AG09319 (cell line): ENCODE measurements around the gene STAT2.
"Not testable (repeated sequence)": the region's sequence is repeated elsewhere in the genome, so short reads cannot be mapped to it uniquely, and the experiment has no call there.

Experiments used
- DNase-seq: peaks from one replicate; pipeline ENCODE4 v3.0.0-alpha.2; 2010; ENCODE audit warnings: low read depth; ENCODE audit errors: extremely low read depth
- TF ChIP-seq, protein P1 (sequence below): IDR thresholded peaks from 2 replicates; pipeline ENCODE4 v1.5.1; 2011; ENCODE audit warnings: low read depth, mild to moderate bottlenecking, inconsistent platforms, low read length, moderate library complexity

STAT2 gene

DNA sequence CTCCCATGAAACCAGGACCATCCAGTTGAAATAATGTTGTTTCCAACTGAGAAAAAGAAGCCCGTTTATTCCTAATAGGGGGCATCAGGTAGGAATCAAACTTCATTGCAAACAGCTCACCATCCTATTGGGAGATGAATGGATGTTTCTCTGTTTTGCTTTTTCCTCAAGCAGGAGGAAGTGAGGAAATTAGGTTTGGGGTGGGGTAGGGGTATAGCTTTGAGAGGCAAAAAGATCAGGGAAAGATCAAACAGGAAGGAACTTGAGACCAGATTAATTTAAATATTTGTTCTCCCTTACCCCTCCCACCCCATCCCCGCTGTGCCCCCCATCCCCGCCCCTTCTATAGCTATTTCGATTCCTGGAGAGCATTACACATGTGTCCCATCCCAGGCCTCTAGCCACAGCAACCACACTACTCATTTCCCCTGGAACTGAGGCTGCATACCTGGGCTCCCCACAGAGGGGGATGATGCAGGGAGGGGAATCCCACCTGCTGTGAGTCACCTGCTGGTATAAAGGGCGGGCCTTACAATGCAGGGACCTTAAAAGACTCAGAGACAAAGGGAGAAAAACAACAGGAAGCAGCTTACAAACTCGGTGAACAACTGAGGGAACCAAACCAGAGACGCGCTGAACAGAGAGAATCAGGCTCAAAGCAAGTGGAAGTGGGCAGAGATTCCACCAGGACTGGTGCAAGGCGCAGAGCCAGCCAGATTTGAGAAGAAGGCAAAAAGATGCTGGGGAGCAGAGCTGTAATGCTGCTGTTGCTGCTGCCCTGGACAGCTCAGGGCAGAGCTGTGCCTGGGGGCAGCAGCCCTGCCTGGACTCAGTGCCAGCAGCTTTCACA lies 21.4 kb downstream of the STAT2 start, which contains the start of gene IL23A:
IL23A (plus strand) TSS at position 577 of the 850 bp plus-strand sequence; CDS start at position 738, 161 bp downstream.
- TF ChIP-seq, protein P1, sequence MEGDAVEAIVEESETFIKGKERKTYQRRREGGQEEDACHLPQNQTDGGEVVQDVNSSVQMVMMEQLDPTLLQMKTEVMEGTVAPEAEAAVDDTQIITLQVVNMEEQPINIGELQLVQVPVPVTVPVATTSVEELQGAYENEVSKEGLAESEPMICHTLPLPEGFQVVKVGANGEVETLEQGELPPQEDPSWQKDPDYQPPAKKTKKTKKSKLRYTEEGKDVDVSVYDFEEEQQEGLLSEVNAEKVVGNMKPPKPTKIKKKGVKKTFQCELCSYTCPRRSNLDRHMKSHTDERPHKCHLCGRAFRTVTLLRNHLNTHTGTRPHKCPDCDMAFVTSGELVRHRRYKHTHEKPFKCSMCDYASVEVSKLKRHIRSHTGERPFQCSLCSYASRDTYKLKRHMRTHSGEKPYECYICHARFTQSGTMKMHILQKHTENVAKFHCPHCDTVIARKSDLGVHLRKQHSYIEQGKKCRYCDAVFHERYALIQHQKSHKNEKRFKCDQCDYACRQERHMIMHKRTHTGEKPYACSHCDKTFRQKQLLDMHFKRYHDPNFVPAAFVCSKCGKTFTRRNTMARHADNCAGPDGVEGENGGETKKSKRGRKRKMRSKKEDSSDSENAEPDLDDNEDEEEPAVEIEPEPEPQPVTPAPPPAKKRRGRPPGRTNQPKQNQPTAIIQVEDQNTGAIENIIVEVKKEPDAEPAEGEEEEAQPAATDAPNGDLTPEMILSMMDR, result no peak
- DNase-seq, result no peak

DNA sequence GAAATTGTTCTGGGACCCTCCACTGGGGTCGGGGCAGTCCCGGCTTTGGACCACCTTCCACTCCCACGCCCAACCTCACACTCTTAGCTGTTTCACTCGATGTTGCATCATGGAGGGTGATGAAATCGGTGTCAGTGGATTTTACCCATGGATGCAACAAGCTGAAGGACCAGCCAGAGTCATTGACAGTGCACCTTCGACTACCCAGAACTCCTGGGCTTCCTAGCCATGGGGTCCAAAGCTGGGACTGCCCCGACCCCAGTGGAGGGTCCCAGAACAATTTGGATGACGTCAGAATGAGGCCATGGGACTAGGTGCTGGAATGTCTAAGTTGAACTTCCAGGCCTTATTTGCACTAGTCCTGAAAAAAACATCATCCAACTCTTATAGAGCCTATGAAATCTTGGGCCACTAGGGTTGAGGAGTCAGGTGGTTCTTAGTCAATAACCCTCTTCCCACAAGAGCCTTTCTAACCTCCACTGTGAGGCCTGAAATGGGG lies 22.1 kb downstream of the STAT2 start:
- no peak for DNase-seq
- TF ChIP-seq, protein P1, result no peak

DNA sequence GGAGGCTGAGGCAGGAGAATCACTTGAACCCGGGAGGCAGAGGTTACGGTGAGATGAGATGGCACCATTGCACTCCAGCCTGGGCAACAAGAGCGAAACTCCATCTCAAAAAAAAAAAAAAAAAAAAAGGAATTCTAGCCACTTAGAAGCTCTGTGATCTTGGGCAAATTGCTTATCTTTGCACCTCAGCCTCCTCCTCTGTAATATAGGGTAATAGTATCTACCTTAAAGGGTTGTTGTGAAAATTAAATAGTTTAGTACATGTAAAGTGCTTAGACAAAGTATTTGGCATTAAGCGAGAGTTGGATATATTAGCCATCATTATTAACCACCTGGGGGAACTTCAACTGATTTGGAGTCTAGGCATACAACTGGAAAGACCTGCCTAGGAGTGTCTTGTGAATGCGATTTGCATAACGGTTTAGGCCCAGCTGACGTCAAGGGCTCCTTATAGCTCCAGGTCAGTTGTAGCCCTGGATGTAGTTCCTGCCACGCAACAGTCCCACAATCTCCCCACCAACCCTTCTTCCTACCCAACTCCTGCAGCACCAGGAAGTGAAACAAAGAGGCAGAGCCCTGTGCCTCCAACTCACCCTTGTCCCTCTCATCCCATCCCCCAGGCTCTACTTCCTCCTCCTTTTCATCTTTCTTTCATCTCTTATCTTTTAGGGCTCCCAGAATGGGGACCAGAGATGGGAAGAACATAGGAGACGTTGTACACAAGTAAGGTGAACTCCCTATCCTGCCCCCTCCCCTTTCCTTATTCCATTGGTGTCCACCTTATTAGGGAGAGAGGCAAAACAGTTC lies 23.3 kb downstream of the STAT2 start:
- DNase-seq, result no peak
- TF ChIP-seq, protein P1, result no peak

DNA sequence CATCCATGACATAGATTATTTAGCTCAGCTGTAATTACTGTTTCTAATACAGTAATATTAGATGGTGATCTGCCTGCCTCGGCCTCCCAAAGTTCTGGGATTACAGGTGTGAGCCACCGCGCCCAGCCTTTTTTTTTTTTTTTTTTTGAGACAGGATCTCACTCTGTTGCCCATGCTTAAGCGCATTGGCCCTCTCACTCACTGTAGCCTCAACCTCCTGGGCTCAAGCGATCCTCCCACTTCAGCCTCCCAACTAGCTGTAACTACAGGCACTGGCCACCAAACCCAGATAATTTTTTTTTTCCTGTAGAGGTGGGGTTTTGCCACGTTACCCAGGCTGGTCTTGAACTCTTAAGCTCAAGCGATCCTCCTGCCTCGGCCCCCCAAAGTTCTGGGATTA lies 24.4 kb downstream of the STAT2 start:
- DNase-seq, result not testable (repeated sequence)

DNA sequence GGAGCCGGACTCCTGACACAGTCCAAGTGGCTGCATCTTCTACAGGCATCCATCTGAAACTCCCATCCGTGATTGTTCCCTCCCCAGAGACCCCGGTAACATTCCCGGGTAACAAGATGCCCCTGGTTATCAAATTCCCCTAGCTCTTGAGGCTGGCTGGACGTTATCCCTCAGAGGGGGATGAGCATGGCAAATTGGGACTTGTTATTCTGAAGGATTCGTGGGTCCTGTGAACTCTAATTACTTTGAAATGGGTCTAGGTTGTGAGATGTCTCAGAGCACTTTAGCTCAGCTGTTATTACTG lies 25.5 kb downstream of the STAT2 start:
- no peak for DNase-seq
- TF ChIP-seq, protein P1, result no peak

DNA sequence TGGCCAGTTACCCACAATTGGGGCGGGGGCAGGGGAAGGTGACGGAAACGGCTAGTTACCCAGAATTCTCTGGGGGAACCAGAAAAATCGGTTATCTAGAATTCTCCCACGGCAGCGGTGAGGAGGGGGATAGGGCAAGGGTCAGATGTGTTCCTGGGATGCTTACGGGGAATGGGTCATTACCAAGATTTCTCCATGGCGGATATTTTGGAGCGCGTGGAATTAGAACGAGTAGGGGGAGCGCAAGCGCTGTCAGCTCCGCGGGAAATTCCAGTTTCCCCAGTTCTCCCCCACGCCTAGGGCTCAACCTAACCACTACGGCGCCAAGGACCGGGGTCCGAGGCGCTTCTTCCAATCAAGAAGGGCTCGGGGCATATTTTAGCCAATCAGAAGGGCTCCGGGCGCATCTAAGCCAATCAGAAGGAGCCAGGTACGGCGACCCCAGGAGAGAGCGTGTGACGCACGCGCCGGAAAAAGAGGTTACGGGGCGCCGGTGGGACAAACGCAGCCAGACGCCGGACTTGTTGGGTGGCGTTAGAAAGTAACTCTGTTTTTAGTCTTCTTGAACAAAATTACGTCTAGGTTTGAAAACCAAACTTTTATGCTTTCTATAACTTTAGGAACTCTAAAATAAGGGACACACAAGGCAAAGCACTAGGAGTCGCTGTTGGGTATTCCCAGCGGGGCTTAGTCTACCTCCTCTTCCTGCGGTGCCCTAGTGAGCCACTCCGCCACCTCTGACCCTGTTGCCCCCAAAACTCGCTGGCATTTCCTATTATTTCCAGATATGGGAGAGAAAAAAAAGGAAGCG lies 26.0 kb downstream of the STAT2 start, which contains the start of gene PAN2:
PAN2 (minus strand) TSS at position 322 of the 811 bp plus-strand sequence. CDS start 906 bp downstream, outside the sequence.
- TF ChIP-seq, protein P1, result peak; percentile 71
- DNase-seq, result peak; percentile 89

DNA sequence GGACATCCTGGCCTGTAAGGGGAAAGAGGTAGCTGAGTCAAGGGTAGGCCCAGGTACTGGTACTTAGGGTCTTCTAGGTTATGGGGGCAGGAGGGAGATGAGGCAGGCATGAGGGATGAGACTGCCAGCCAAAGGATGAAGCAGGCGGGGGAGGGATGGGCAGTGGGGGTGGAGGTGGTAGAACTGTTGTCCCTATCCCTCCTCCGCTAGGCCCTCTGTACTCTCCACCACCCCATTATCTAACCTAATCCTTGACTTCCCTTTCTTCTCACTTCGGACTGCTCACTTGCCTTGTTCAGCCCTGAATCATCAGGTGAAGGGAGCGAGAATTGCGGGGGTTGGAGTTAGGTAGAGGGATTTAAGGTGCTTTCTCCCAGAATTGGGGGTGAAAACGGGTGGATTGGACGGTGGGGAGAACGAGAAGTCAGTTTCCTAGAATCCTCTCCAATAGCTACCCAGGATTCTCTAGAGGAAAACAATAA lies 26.7 kb downstream of the STAT2 start:
- DNase-seq, result no peak
- TF ChIP-seq, protein P1, result no peak
